ENCODE data around the gene PODN.

GRCh38 chr1:53082826-53083455, 20.9 kb downstream of the PODN start:
- TF ChIP-seq RFX5 (IDR thresholded peaks at IDR 0.05; ENCODE audit: low read depth, low read length) = no peak
- TF ChIP-seq CEBPB (IDR thresholded peaks at IDR 0.05; ENCODE audit: low read depth, low read length) = no peak
- TF ChIP-seq POLR2A (IDR thresholded peaks at IDR 0.05; ENCODE audit: low read depth, low read length) = no peak
- TF ChIP-seq RCOR1 (IDR thresholded peaks at IDR 0.05; ENCODE audit: insufficient replicate concordance, low read length) = no peak
